CD4-positive, alpha-beta memory T cell (primary cell): ENCODE data around the gene TIMM13. TPM values are rescaled to one million over a fixed set of nuclear protein-coding genes. Genes with fewer than 3 reads are reported as not detected.
"Not testable (repeated sequence)": the region's sequence is repeated elsewhere in the genome, so short reads cannot be mapped to it uniquely, and the experiment has no call there.

ENCODE experiments used
- CTCF ChIA-PET: fragments of 350-600 bp; sonication (Branson Sonifier 250); formaldehyde crosslinking; loops from one replicate; lab custom pipeline; 2021; ENCODE audit warnings: inconsistent platforms; ENCODE audit not compliant: partially characterized antibody; lab: Charles Lee
- POLR2A ChIA-PET: fragments of 350-600 bp; sonication (Branson Sonifier 250); formaldehyde crosslinking; loops from one replicate; lab custom pipeline; 2021; ENCODE audit not compliant: partially characterized antibody; lab: Charles Lee
- DNase-seq, 5 donors: peaks; one replicate each; pipeline versions ENCODE4 v3.0.0 to v3.0.0-alpha.2; 2020 to 2022; ENCODE audit warnings: mixed read lengths in 1 of 5
- H3K27ac ChIP-seq: one replicate; pipeline ENCODE4 v1.7.0; 2013; ENCODE audit warnings: low read depth, low read length
- H3K27me3 ChIP-seq: 2 replicates; pipeline ENCODE4 v1.7.0; 2013; ENCODE audit warnings: mild to moderate bottlenecking, low read length, moderate library complexity; ENCODE audit not compliant: insufficient read depth
- H3K36me3 ChIP-seq: 2 replicates; pipeline ENCODE4 v1.7.0; 2013; ENCODE audit warnings: mild to moderate bottlenecking, low read length, moderate library complexity; ENCODE audit not compliant: insufficient read depth
- H3K4me1 ChIP-seq: 2 replicates; pipeline ENCODE4 v1.7.0; 2013; ENCODE audit warnings: mild to moderate bottlenecking, low read length, moderate library complexity; ENCODE audit not compliant: insufficient read depth
- H3K4me3 ChIP-seq, 2 donors: one replicate each; pipeline ENCODE4 v1.7.0; 2013; ENCODE audit warnings: low read length in 2 of 2, mild to moderate bottlenecking in 1 of 2
- H3K9me3 ChIP-seq, 2 donors: one replicate each; pipeline ENCODE4 v1.7.0; 2013; ENCODE audit warnings: low read length in 2 of 2, control low read depth in 1 of 2; ENCODE audit not compliant: control insufficient read depth in 1 of 2
- H3K27ac Mint-ChIP-seq, 7 donors: one replicate each; pipeline ENCODE4 v1.8.0; 2020 to 2021; ENCODE audit warnings: mixed read lengths in 7 of 7, mild to moderate bottlenecking in 6 of 7, inconsistent platforms in 3 of 7, moderate library complexity in 3 of 7
- H3K27me3 Mint-ChIP-seq, 2 donors: one replicate each; pipeline ENCODE4 v1.8.0; 2020 to 2021; ENCODE audit warnings: mixed read lengths in 2 of 2
- H3K36me3 Mint-ChIP-seq, 2 donors: one replicate each; pipeline ENCODE4 v1.8.0; 2020 to 2021; ENCODE audit warnings: mixed read lengths in 2 of 2, inconsistent platforms in 1 of 2, mild to moderate bottlenecking in 1 of 2
- H3K4me1 Mint-ChIP-seq, 4 donors: one replicate each; pipeline ENCODE4 v1.8.0; 2020 to 2021; ENCODE audit warnings: mixed read lengths in 4 of 4, mild to moderate bottlenecking in 1 of 4
- H3K4me3 Mint-ChIP-seq, 8 donors: one replicate each; pipeline ENCODE4 v1.8.0; 2020 to 2021; ENCODE audit warnings: mixed read lengths in 8 of 8, mild to moderate bottlenecking in 7 of 8, moderate library complexity in 6 of 8, inconsistent platforms in 3 of 8
- H3K9me3 Mint-ChIP-seq, 8 donors: one replicate each; pipeline ENCODE4 v1.8.0; 2020 to 2021; ENCODE audit warnings: mixed read lengths in 8 of 8, mild to moderate bottlenecking in 5 of 8, inconsistent platforms in 3 of 8, moderate library complexity in 1 of 8
- intact Hi-C: fragments of 100-400 bp; cut with micrococcal nuclease; formaldehyde crosslinking; loops from one replicate; pipeline ENCODE4 v1.15.1; 2023
- polyA plus RNA-seq, 2 donors: library from polyadenylated mRNA; unstranded; fragments of 300-500 nt; fragmentation: Illumina TruSeq; gene quantifications; one replicate each; pipeline ENCODE4 v1.2.3, GENCODE V29; 2021
- total RNA-seq, 2 experiments: library from RNA; stranded (reverse); gene quantifications; one replicate each; pipeline ENCODE4 v1.2.3, GENCODE V29; 2021

TIMM13 gene
- total and polyA plus RNA-seq, 4 experiments from 2014 or later: 30.6 to 76.4 (median 48.7) TPM

DNA sequence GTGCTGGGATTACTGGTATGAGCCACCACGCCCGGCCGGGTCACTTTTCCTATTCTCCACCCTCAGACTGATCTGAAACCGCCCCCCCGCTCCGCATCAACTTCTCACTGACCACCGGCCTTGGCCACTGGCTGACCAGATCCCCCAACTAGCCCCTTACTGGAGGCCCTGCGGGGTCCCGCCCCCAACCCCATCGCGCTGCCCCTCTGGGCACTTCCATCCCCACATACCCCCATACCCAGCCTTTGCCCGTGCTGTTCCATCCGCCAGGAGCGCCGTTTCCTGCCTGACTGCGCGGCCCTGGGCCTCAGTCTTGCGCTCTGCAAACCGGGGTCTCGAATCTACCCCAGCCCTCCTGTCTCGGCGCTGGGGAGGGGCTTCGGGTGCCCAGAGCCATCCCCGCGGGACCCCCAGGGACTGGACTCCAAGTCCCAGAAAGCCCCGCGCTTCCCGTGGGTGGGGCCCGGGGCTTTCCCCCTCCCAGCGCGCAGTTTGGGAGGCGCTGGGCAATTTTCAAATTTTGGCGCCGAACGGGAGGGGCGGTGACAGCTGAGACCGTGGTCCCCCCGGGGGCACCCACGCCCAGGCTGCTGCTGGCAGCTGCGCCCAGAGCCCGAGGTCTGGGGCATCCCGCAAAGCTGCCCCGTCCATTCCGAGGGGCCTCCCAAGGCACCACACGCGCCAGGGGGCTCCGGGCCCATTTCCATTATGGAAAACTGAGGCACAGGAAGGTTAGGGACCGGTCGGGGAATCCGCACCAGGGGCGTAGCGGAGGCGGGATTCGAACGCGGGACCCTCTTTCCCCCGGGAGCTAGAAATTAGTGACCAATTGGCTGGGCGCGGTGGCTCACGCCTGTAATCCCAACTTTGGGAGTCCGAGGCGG lies 34.6 kb upstream of the TIMM13 start:
- Mint-ChIP-seq H3K4me1 (peaks cover 3 to 12% (median 10%) of the 10 kb centered on the region in 4 donors), H3K27me3 (no peaks in the 10 kb centered on the region), H3K36me3 (no peaks in the 10 kb centered on the region), H3K27ac (peak overlapping the region in 3 of 7 donors; percentile 29 to 76 (median 50)), H3K4me3 (peak overlapping the region; percentile 71 to 86 (median 80)), H3K9me3 (no peaks in the 10 kb centered on the region)
- H3K9me3 ChIP-seq: no peaks in the 10 kb centered on the region
- ChIA-PET POLR2A (interaction anchor here (0.9 to 2.8 kb wide), 6 partner anchors 14 to 598 kb away, joined by 3 to 15 read pairs (median 6); partner anchors contain the start of genes GADD45B and TIMM13), CTCF (interaction anchor here (0.9 kb wide), 1 partner anchor 12 kb away, joined by 4 read pairs; no protein-coding TSS in a partner anchor)
- no peaks in the 10 kb centered on the region for H3K36me3 ChIP-seq
- peak overlapping the region; percentile 41 for H3K27ac ChIP-seq
- DNase-seq: peak; percentile 31 to 43 (median 36)
- intact Hi-C loops: no loop called here
- H3K4me1 ChIP-seq: peaks cover 10% of the 10 kb centered on the region
- peak overlapping the region in 1 of 2 donors; percentile 67 for H3K4me3 ChIP-seq
- H3K27me3 ChIP-seq: no peaks in the 10 kb centered on the region

DNA sequence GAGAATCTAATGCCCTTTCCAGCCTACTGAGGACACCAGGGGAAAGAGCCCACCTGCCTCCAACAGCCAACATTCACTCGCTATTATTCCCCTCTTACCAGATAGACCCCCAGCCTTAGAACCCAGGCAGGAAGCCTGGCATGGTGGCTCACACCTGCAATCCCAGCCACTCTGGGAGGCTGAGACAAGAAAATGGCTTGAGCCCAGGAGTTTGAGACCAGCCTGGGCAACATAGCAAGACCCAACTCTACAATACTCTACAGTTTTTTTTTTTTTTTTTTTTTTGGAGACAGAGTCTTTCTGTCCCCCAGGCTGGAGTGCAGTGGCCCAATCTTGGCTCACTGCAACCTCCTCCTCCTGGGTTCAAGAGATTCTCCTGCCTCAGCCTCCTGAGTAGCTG lies 32.9 kb upstream of the TIMM13 start:
- Histone ChIP-seq H3K9me3 (no peaks in the 10 kb centered on the region), H3K4me3 (no peak overlapping the region), H3K27ac (no peak overlapping the region), H3K4me1 (peaks cover 20% of the 10 kb centered on the region), H3K36me3 (no peaks in the 10 kb centered on the region), H3K27me3 (no peaks in the 10 kb centered on the region)
- Mint-ChIP-seq H3K27me3 (no peaks in the 10 kb centered on the region), H3K4me1 (peaks cover 4 to 16% (median 13%) of the 10 kb centered on the region in 4 donors), H3K4me3 (peak overlapping the region in 5 of 8 donors; percentile 11 to 69 (median 26)), H3K27ac (peak overlapping the region in 2 of 7 donors; percentile 38 to 79), H3K36me3 (no peaks in the 10 kb centered on the region), H3K9me3 (no peaks in the 10 kb centered on the region)
- intact Hi-C loops: no loop called here
- POLR2A ChIA-PET: interaction anchor here (0.6 kb wide), 1 partner anchor 1261 kb away, joined by 3 read pairs; no protein-coding TSS in a partner anchor
- no peak for DNase-seq
- CTCF ChIA-PET: interaction anchor here (0.6 kb wide), 1 partner anchor 69 kb away, joined by 3 read pairs; no protein-coding TSS in a partner anchor

DNA sequence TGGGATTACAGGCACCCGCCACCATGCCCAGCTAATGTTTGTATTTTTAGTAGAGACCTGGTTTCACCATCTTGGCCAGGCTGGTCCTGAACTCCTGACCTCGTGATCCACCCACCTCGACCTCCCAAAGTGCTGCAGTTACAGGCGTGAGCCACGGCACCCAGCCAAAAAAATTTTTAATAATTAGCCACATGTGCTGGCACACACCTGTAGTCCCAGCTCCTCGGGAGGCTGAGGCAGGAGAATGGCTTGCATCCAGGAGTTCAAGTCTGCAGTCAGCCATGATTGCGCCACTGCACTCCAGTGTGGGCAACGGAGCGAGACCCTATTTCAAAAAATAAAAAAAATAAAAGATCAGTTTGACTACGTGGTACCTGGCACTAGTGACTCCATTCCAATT lies 31.4 kb upstream of the TIMM13 start:
- intact Hi-C loops, DNase-seq, H3K36me3 Mint-ChIP-seq, H3K27ac ChIP-seq, H3K9me3 ChIP-seq, H3K27me3 ChIP-seq, H3K4me3 Mint-ChIP-seq, CTCF ChIA-PET, H3K36me3 ChIP-seq, H3K27me3 Mint-ChIP-seq, H3K27ac Mint-ChIP-seq, H3K9me3 Mint-ChIP-seq, H3K4me3 ChIP-seq: not testable (repeated sequence)
- POLR2A ChIA-PET: interaction anchor here (0.7 to 1.5 kb wide), 2 partner anchors 17 to 282 kb away, joined by 3 to 5 read pairs; partner anchors contain the start of gene GADD45B
- H3K4me1 Mint-ChIP-seq: peaks cover 8 to 23% (median 18%) of the 10 kb centered on the region in 4 donors
- H3K4me1 ChIP-seq: peaks cover 28% of the 10 kb centered on the region

DNA sequence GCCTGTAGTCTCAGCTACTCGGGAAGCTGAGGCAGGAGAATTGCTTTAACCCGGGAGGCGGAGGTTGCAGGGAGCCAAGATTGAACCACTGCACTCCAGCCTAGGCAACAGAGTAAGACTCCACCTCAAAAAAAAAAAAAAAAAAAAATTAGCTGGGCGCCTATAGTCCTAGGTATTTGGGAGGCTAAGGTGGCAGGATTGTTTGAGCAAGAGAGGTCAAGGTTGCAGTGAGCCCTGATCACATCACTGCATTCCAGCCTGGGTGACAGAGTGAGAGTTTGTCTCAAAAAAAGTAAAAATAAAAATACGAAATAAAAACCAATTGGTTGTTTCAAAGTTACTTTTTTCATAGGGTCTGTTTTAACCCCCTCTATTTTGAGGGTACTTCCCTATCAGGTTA lies 30.7 kb upstream of the TIMM13 start:
- no peaks in the 10 kb centered on the region for H3K9me3 Mint-ChIP-seq
- no peaks in the 10 kb centered on the region for H3K36me3 ChIP-seq
- no peak overlapping the region for H3K4me3 ChIP-seq
- intact Hi-C loops: no loop called here
- POLR2A ChIA-PET: interaction anchor here (1.5 to 5.1 kb wide), 2 partner anchors 18 to 31 kb away, joined by 5 to 30 read pairs; partner anchors contain the start of genes GADD45B and TIMM13
- DNase-seq: no peak
- H3K4me1 ChIP-seq: peaks cover 28% of the 10 kb centered on the region
- H3K4me3 Mint-ChIP-seq: peak overlapping the region in 1 of 8 donors; percentile 30
- H3K27ac ChIP-seq: no peak overlapping the region
- peaks cover 8 to 23% (median 18%) of the 10 kb centered on the region in 4 donors for H3K4me1 Mint-ChIP-seq
- H3K27me3 ChIP-seq: no peaks in the 10 kb centered on the region
- no peaks in the 10 kb centered on the region for H3K27me3 Mint-ChIP-seq
- no peaks in the 10 kb centered on the region for H3K36me3 Mint-ChIP-seq
- H3K9me3 ChIP-seq: no peaks in the 10 kb centered on the region
- peak overlapping the region in 2 of 7 donors; percentile 4 to 55 for H3K27ac Mint-ChIP-seq
- CTCF ChIA-PET: interaction anchor here (1.9 kb wide), 1 partner anchor 153 kb away, joined by 5 read pairs; no protein-coding TSS in a partner anchor

DNA sequence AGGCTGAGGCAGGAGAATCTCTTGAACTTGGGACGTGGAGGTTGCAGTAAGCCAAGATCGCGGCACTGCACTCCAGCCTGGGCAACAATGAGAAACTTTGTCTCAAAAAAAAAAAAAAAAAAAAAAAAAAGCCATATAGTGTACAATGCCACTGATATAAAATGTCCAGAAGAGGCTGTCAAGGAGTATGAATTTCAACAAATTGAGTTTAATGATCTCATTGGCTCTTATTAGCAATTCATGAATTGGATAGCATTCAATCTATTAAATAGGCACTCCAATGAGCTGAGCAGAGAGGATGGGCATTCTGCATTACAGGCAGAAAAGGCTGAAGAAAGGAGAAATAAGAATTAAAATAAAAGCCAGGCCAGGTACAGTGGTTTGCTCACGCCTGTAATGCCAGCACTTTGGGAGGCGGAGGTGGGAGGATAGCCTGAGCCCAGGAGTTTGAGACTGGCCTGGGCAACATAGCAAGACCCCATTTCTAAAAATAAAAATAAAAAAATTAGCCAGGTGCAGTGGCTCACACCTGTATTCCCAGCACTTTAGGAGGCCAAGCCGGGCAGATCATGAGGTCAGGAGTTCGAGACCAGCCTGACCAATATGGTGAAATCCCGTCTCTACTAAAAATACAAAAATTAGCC lies 30.1 kb upstream of the TIMM13 start:
- no peaks in the 10 kb centered on the region for H3K9me3 ChIP-seq
- H3K36me3 ChIP-seq: no peaks in the 10 kb centered on the region
- Mint-ChIP-seq H3K36me3 (no peaks in the 10 kb centered on the region), H3K4me1 (peaks cover 8 to 23% (median 18%) of the 10 kb centered on the region in 4 donors), H3K27me3 (no peaks in the 10 kb centered on the region), H3K27ac (peak overlapping the region in 6 of 7 donors; percentile 93 to 96 (median 94)), H3K4me3 (peak overlapping the region in 6 of 8 donors; percentile 80 to 90 (median 84)), H3K9me3 (no peaks in the 10 kb centered on the region)
- ChIA-PET CTCF (interaction anchor here (0.9 to 1.9 kb wide), 3 partner anchors 154 to 191 kb away, joined by 5 to 8 read pairs (median 6); no protein-coding TSS in a partner anchor), POLR2A (interaction anchor here (0.7 to 5.1 kb wide), 10 partner anchors 18 to 199 kb away, joined by 3 to 45 read pairs (median 4); partner anchors contain the start of genes GADD45B and TIMM13)
- DNase-seq: no peak
- H3K4me1 ChIP-seq: peaks cover 28% of the 10 kb centered on the region
- H3K27me3 ChIP-seq: no peaks in the 10 kb centered on the region
- intact Hi-C loops: loop anchor here (1.0 to 2.0 kb wide), 2 partner anchors 17 to 30 kb away; partner anchors contain the start of gene TIMM13
- H3K4me3 ChIP-seq: peak overlapping the region in 1 of 2 donors; percentile 19
- peak overlapping the region; percentile 66 for H3K27ac ChIP-seq

DNA sequence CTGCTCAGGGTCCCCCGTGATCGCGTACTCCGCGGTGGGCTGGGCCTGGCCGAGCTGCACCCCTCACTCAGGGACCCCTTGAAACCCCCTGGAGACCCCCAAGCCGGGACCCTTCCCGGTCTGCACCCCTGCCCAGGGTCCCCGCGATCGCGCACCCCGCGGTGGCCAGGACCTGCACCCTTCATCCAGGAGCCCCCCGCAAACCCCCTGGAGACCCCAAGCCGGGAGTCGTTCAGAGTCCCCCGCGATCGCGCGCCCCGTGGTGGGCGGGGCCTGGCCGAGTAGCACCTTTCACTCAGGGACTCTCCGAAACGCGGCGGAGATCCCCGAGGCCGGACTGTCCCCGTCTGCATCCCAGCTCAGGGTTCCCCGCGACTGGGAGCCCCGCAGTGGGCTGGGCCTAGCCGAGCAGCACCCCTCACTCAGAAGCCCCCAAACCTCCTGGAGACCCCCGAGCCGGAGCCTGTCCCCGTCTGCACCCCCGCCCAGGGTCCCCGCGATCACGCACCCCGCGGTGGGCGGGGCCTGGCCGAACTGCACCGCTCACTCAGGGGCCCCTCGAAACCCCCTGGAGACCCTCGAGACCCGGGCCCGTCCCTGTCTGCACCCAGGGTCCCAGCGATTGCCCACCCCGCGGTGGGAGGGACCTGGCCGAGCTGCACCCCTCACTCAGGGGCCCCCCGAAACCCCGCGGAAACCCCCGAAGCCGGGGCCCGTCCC lies 28.6 kb upstream of the TIMM13 start:
- peak overlapping the region; percentile 79 to 92 (median 86) for H3K4me3 Mint-ChIP-seq
- ChIA-PET POLR2A (interaction anchor here (0.6 to 5.1 kb wide), 10 partner anchors 20 to 220 kb away, joined by 3 to 45 read pairs (median 4); partner anchors contain the start of genes GADD45B and TIMM13), CTCF (interaction anchor here (1.1 to 1.9 kb wide), 2 partner anchors 155 to 158 kb away, joined by 5 to 6 read pairs; no protein-coding TSS in a partner anchor)
- peaks cover 6 to 23% (median 13%) of the 10 kb centered on the region in 4 donors for H3K4me1 Mint-ChIP-seq
- peak overlapping the region; percentile 34 to 70 for H3K4me3 ChIP-seq
- H3K27me3 Mint-ChIP-seq: no peaks in the 10 kb centered on the region
- H3K27ac ChIP-seq: peak overlapping the region; percentile 87
- intact Hi-C loops: loop anchor here (2.0 kb wide), 1 partner anchor 19 kb away; no protein-coding TSS in a partner anchor
- H3K27me3 ChIP-seq: no peaks in the 10 kb centered on the region
- peak overlapping the region; percentile 76 to 95 (median 87) for H3K27ac Mint-ChIP-seq
- no peaks in the 10 kb centered on the region for H3K36me3 Mint-ChIP-seq
- H3K9me3 ChIP-seq: no peaks in the 10 kb centered on the region
- DNase-seq: peak in 4 of 5 donors; percentile 18 to 79 (median 34)
- H3K4me1 ChIP-seq: peaks cover 24% of the 10 kb centered on the region
- no peaks in the 10 kb centered on the region for H3K9me3 Mint-ChIP-seq
- H3K36me3 ChIP-seq: no peaks in the 10 kb centered on the region
